ENCODE data around the gene PNPLA6.

PNPLA6 gene

GRCh38 chr19:7520131-7521051 lies 15.1 kb upstream of the PNPLA6 start:
- no peak for DNase-seq (ENCODE audit: extremely low spot score)
- ChIA-PET CTCF (no interaction called here), POLR2A (interaction anchor here (2.0 to 3.0 kb wide), 2 partner anchors 14 to 20 kb away, joined by 6 to 17 read pairs; no protein-coding TSS in a partner anchor)

GRCh38 chr19:7521551-7522071 lies 13.9 kb upstream of the PNPLA6 start:
- ChIA-PET CTCF (interaction anchor here (1.6 kb wide), 1 partner anchor 167 kb away, joined by 4 read pairs; no protein-coding TSS in a partner anchor), POLR2A (interaction anchor here (1.2 to 3.0 kb wide), 9 partner anchors 10 to 127 kb away, joined by 3 to 21 read pairs (median 5); partner anchors contain the start of gene PEX11G)
- 0 out of 2 replicates have a peak, but pooled peaks have one; percentile 21 for TF ChIP-seq ZNF384 (IDR thresholded peaks at IDR 0.05)
- no peak for TF ChIP-seq CTBP1 (IDR thresholded peaks at IDR 0.05; ENCODE audit: borderline replicate concordance)
- no peak for TF ChIP-seq SUZ12 (IDR thresholded peaks at IDR 0.05)
- TF ChIP-seq PKNOX1 (IDR thresholded peaks at IDR 0.05), result no peak
- no peak for TF ChIP-seq HDGF (IDR thresholded peaks at IDR 0.05; ENCODE audit: borderline replicate concordance)
- no peak for DNase-seq (ENCODE audit: extremely low spot score)

More at GRCh38 chr19:7520131-7521051, 15.1 kb upstream of the PNPLA6 start:
- TF ChIP-seq NFRKB (IDR thresholded peaks at IDR 0.05), result no peak
- TF ChIP-seq SUZ12 (IDR thresholded peaks at IDR 0.05), result no peak
- no peak for TF ChIP-seq TARDBP (IDR thresholded peaks at IDR 0.05)
- TF ChIP-seq HDGF (IDR thresholded peaks at IDR 0.05; ENCODE audit: borderline replicate concordance), result no peak
- TF ChIP-seq LEF1 (IDR thresholded peaks at IDR 0.05; ENCODE audit: borderline replicate concordance), result no peak
- no peak for TF ChIP-seq BHLHE40 (IDR thresholded peaks at IDR 0.05; ENCODE audit: borderline replicate concordance)
- TF ChIP-seq FOXK2 (IDR thresholded peaks at IDR 0.05), result no peak
- no peak for TF ChIP-seq ZNF384 (IDR thresholded peaks at IDR 0.05)
- TF ChIP-seq CTBP1 (IDR thresholded peaks at IDR 0.05; ENCODE audit: borderline replicate concordance), result no peak

- TF ChIP-seq PKNOX1 (IDR thresholded peaks at IDR 0.05) (no peak), CTBP1 (IDR thresholded peaks at IDR 0.05; ENCODE audit: borderline replicate concordance) (peak; percentile 25; the same call in 1 of the 2 replicates), FOXM1 (IDR thresholded peaks at IDR 0.05; ENCODE audit: borderline replicate concordance) (peak; percentile 89), FOXA1 (IDR thresholded peaks at IDR 0.05) (no peak), L3MBTL2 (conservative IDR thresholded peaks at IDR 0.05) (peak; percentile 72), SP1 (IDR thresholded peaks at IDR 0.05) (no peak; the same call in 1 of the 2 replicates), ZNF384 (IDR thresholded peaks at IDR 0.05) (no peak), ELF4 (IDR thresholded peaks at IDR 0.05) (no peak), BHLHE40 (IDR thresholded peaks at IDR 0.05; ENCODE audit: borderline replicate concordance) (no peak), NFRKB (IDR thresholded peaks at IDR 0.05) (no peak), LEF1 (IDR thresholded peaks at IDR 0.05; ENCODE audit: borderline replicate concordance) (0 out of 2 replicates have a peak, but pooled peaks have one; percentile 10), SUZ12 (IDR thresholded peaks at IDR 0.05) (no peak), HDGF (IDR thresholded peaks at IDR 0.05; ENCODE audit: borderline replicate concordance) (no peak), ARNT (IDR thresholded peaks at IDR 0.05) (peak; percentile 69; the same call in 1 of the 2 replicates), TARDBP (IDR thresholded peaks at IDR 0.05) (no peak), FOXK2 (IDR thresholded peaks at IDR 0.05) (no peak)
- ChIA-PET CTCF (interaction anchor here (1.0 to 1.6 kb wide), 3 partner anchors 46 to 347 kb away, joined by 3 to 4 read pairs (median 4); no protein-coding TSS in a partner anchor), POLR2A (interaction anchor here (1.0 to 3.0 kb wide), 15 partner anchors 9 to 453 kb away, joined by 3 to 21 read pairs (median 4); partner anchors contain the start of genes PEX11G, PNPLA6 and ZNF557)
- DNase-seq (ENCODE audit: extremely low spot score), result peak; percentile 100
Observed at GRCh38 chr19:7522072-7522922, 13.2 kb upstream of the PNPLA6 start, which contains the start of gene MCOLN1. TSS of gene MCOLN1 (plus strand) at chr19:7522624. CDS start at chr19:7522751, 127 bp downstream.

GRCh38 chr19:7522923-7523667 lies 12.4 kb upstream of the PNPLA6 start:
- CTCF ChIA-PET, result interaction anchor here (1.0 to 1.6 kb wide), 3 partner anchors 45 to 346 kb away, joined by 3 to 4 read pairs (median 4); no protein-coding TSS in a partner anchor
- no peak for TF ChIP-seq L3MBTL2 (conservative IDR thresholded peaks at IDR 0.05)
- TF ChIP-seq FOXK2 (IDR thresholded peaks at IDR 0.05), result no peak
- no peak for TF ChIP-seq ELF4 (IDR thresholded peaks at IDR 0.05)
- no peak for TF ChIP-seq CTBP1 (IDR thresholded peaks at IDR 0.05; ENCODE audit: borderline replicate concordance)
- TF ChIP-seq LEF1 (IDR thresholded peaks at IDR 0.05; ENCODE audit: borderline replicate concordance), result no peak
- no peak for TF ChIP-seq HDGF (IDR thresholded peaks at IDR 0.05; ENCODE audit: borderline replicate concordance)
- TF ChIP-seq SP1 (IDR thresholded peaks at IDR 0.05), result no peak
- TF ChIP-seq FOXA1 (IDR thresholded peaks at IDR 0.05), result no peak
- DNase-seq (ENCODE audit: extremely low spot score), result no peak
- POLR2A ChIA-PET, result interaction anchor here (0.6 to 3.0 kb wide), 13 partner anchors 9 to 454 kb away, joined by 3 to 21 read pairs (median 4); partner anchors contain the start of genes PNPLA6 and ZNF557

- DNase-seq (ENCODE audit: extremely low spot score), result no peak
- CTCF ChIA-PET, result no interaction called here
- POLR2A ChIA-PET, result no interaction called here
- TF ChIP-seq FOXM1 (IDR thresholded peaks at IDR 0.05; ENCODE audit: borderline replicate concordance), result no peak
- no peak for TF ChIP-seq ELF4 (IDR thresholded peaks at IDR 0.05)
- no peak for TF ChIP-seq FOXA1 (IDR thresholded peaks at IDR 0.05)
- TF ChIP-seq LEF1 (IDR thresholded peaks at IDR 0.05; ENCODE audit: borderline replicate concordance), result no peak
- no peak for TF ChIP-seq TARDBP (IDR thresholded peaks at IDR 0.05)
- TF ChIP-seq BHLHE40 (IDR thresholded peaks at IDR 0.05; ENCODE audit: borderline replicate concordance), result no peak
- TF ChIP-seq L3MBTL2 (conservative IDR thresholded peaks at IDR 0.05), result no peak
- TF ChIP-seq CTBP1 (IDR thresholded peaks at IDR 0.05; ENCODE audit: borderline replicate concordance), result no peak
Observed at GRCh38 chr19:7524523-7524922, 11.0 kb upstream of the PNPLA6 start.
